BJ (cell line): ENCODE results near the gene TRIM34. TPM values are rescaled to one million over a fixed set of nuclear protein-coding genes. Genes with fewer than 3 reads are reported as not detected.
"Not testable (repeated sequence)": the region's sequence is repeated elsewhere in the genome, so short reads cannot be mapped to it uniquely, and the experiment has no call there.

Experiments
- CTCF ChIA-PET: fragments of 350-600 bp; formaldehyde crosslinking; extraction: SDS; loops from one replicate; lab custom pipeline; 2021; ENCODE audit warnings: antibody characterized with exemption, inconsistent platforms; lab: Yijun Ruan, JAX
- POLR2A ChIA-PET: fragments of 300-600 bp; sonication (Branson Sonifier 250); formaldehyde crosslinking; extraction: SDS; loops from one replicate; lab custom pipeline; 2021; ENCODE audit warnings: antibody characterized with exemption; lab: Charles Lee
- DNase-seq: peaks from one replicate; pipeline ENCODE4 v3.0.0-alpha.2; 2011; ENCODE audit warnings: low read depth
- H3K27me3 ChIP-seq: 2 replicates; pipeline ENCODE4 v1.6.0; 2011; ENCODE audit warnings: low read length; ENCODE audit not compliant: control insufficient read depth, insufficient read depth
- H3K36me3 ChIP-seq: 2 replicates; pipeline ENCODE4 v1.5.1; 2011; ENCODE audit warnings: low read length; ENCODE audit not compliant: control insufficient read depth, insufficient read depth
- H3K4me3 ChIP-seq: 2 replicates; pipeline ENCODE4 v1.5.1; 2011; ENCODE audit warnings: low read depth, mild to moderate bottlenecking, control low read depth, low read length
- polyA plus RNA-seq: library from polyadenylated mRNA; depleted of rRNA; stranded (reverse); fragments of >200 nt; gene quantifications from 2 replicates; pipeline ENCODE4 v1.2.3, GENCODE V29; 2011; rRNA removed
- TF ChIP-seq, protein P1 (sequence below): IDR thresholded peaks from 2 replicates; pipeline ENCODE4 v1.5.1; 2011; ENCODE audit warnings: low read depth, mild to moderate bottlenecking, control low read depth, inconsistent platforms, low read length, moderate library complexity; ENCODE audit not compliant: insufficient read depth

TRIM34 gene
- polyA plus RNA-seq, 1 experiment, result 6.6 TPM

GRCh38 chr11:5690216-5690615, 65.4 kb downstream of the TRIM34 start:
- CTCF ChIA-PET, result interaction anchor here (0.9 to 1.1 kb wide), 2 partner anchors 12 to 31 kb away, joined by 3 to 4 read pairs; no protein-coding TSS in a partner anchor
- Histone ChIP-seq H3K36me3 (no peaks in the 10 kb centered on the region; the same call in 1 of the 2 replicates), H3K4me3 (peak overlapping the region; percentile 46), H3K27me3 (no peaks in the 10 kb centered on the region)
- TF ChIP-seq, protein P1, sequence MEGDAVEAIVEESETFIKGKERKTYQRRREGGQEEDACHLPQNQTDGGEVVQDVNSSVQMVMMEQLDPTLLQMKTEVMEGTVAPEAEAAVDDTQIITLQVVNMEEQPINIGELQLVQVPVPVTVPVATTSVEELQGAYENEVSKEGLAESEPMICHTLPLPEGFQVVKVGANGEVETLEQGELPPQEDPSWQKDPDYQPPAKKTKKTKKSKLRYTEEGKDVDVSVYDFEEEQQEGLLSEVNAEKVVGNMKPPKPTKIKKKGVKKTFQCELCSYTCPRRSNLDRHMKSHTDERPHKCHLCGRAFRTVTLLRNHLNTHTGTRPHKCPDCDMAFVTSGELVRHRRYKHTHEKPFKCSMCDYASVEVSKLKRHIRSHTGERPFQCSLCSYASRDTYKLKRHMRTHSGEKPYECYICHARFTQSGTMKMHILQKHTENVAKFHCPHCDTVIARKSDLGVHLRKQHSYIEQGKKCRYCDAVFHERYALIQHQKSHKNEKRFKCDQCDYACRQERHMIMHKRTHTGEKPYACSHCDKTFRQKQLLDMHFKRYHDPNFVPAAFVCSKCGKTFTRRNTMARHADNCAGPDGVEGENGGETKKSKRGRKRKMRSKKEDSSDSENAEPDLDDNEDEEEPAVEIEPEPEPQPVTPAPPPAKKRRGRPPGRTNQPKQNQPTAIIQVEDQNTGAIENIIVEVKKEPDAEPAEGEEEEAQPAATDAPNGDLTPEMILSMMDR, result no peak
- DNase-seq, result no peak
- POLR2A ChIA-PET, result interaction anchor here (0.7 kb wide), 1 partner anchor 70 kb away, joined by 8 read pairs; no protein-coding TSS in a partner anchor

GRCh38 chr11:5690736-5691135, 65.9 kb downstream of the TRIM34 start:
- DNase-seq, result no peak
- CTCF ChIA-PET, result interaction anchor here (0.9 kb wide), 2 partner anchors 32 to 83 kb away, joined by 3 to 4 read pairs; no protein-coding TSS in a partner anchor
- Histone ChIP-seq H3K4me3 (peak overlapping the region; percentile 46), H3K27me3 (no peaks in the 10 kb centered on the region), H3K36me3 (no peaks in the 10 kb centered on the region; the same call in 1 of the 2 replicates)
- TF ChIP-seq, protein P1, result no peak
- POLR2A ChIA-PET, result interaction anchor here (0.7 kb wide), 1 partner anchor 71 kb away, joined by 8 read pairs; no protein-coding TSS in a partner anchor

DNA sequence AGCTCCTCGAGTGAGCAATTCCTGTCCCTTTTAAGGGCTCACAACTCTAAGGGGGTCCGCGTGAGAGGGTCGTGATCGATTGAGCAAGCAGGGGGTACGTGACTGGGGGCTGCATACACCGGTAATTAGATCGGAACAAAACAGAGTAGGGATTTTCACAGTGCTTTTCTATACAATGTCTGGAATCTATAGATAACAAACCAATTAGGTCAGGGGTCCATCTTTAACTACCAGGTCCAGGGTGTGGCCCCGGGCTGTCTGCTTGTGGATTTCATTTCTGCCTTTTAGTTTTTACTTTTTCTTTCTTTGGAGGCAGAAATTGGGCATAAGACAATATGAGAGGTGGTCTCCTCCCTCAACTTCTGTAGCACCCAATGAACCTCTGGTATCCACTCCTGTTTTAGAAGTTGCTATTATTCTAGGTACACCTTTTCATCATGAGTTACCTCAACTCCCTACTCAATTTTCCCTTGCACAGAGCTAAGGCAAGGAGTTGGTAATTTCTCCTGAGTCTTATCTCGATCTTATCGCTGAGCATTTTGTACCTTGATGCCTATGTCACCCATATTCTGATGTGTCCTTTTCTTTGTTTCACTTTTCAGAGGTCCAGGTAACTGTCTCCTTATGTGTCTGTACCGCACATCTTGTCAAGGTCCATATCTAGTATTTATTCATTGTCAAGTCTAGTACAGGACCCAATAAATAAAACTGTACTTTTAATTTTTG, 66.6 kb downstream of the TRIM34 start:
- POLR2A ChIA-PET, H3K36me3 ChIP-seq, H3K27me3 ChIP-seq, DNase-seq: not testable (repeated sequence)
- CTCF ChIA-PET, result interaction anchor here (0.9 kb wide), 1 partner anchor 84 kb away, joined by 3 read pairs; no protein-coding TSS in a partner anchor
- peak overlapping the region; percentile 46 for H3K4me3 ChIP-seq

GRCh38 chr11:5691964-5692361, 67.2 kb downstream of the TRIM34 start:
- Histone ChIP-seq H3K4me3 (no peak overlapping the region), H3K36me3 (peaks cover 1% of the 10 kb centered on the region), H3K27me3 (no peaks in the 10 kb centered on the region)
- ChIA-PET CTCF (no interaction called here), POLR2A (no interaction called here)
- no peak for DNase-seq
- TF ChIP-seq, protein P1, result no peak

Other genes with a start within 250 kb of the TRIM34 start
- not detected in 2 replicates for gene OR51M1, start 241.2 kb upstream of the TRIM34 start, polyA plus RNA-seq
- gene OR51Q1, start 202.9 kb upstream of the TRIM34 start, polyA plus RNA-seq, result not detected in 2 replicates
- gene OR51I1, start 183.5 kb upstream of the TRIM34 start, polyA plus RNA-seq, result not detected in 2 replicates
- gene OR51I2, start 175.7 kb upstream of the TRIM34 start, polyA plus RNA-seq, result not detected in 2 replicates
- not detected in 2 replicates for gene OR52D1, start 136.3 kb upstream of the TRIM34 start, polyA plus RNA-seq
- gene UBQLN3, start 115.0 kb upstream of the TRIM34 start, polyA plus RNA-seq, result 0.05 TPM in 1 of 2 replicates, not detected in the other
- gene UBQLNL, start 108.3 kb upstream of the TRIM34 start, polyA plus RNA-seq, result 0.25 and 0.31 TPM in 2 replicates
- not detected in 2 replicates for gene OR52H1, start 76.5 kb upstream of the TRIM34 start, polyA plus RNA-seq
- gene OR52B6, start 44.1 kb upstream of the TRIM34 start, polyA plus RNA-seq, result not detected in 2 replicates
- 3.8 and 4.5 TPM in 2 replicates for gene TRIM6, start 28.4 kb upstream of the TRIM34 start, polyA plus RNA-seq
- 19.1 and 21.2 TPM in 2 replicates for gene TRIM5, start 60.1 kb downstream of the TRIM34 start, polyA plus RNA-seq
- 58.2 and 74.9 TPM in 2 replicates for gene TRIM22, start 64.8 kb downstream of the TRIM34 start, polyA plus RNA-seq
- not detected in 2 replicates for gene OR56B1, start 111.4 kb downstream of the TRIM34 start, polyA plus RNA-seq
- gene OR52N4, start 129.2 kb downstream of the TRIM34 start, polyA plus RNA-seq, result 0.07 TPM in 1 of 2 replicates, not detected in the other
- gene OR52N5, start 158.4 kb downstream of the TRIM34 start, polyA plus RNA-seq, result not detected in 2 replicates
- gene OR52N1, start 166.3 kb downstream of the TRIM34 start, polyA plus RNA-seq, result not detected in 2 replicates
- gene OR52N2, start 183.9 kb downstream of the TRIM34 start, polyA plus RNA-seq, result not detected in 2 replicates
- gene OR52E6, start 216.9 kb downstream of the TRIM34 start, polyA plus RNA-seq, result not detected in 2 replicates
- not detected in 2 replicates for gene OR52E8, start 232.7 kb downstream of the TRIM34 start, polyA plus RNA-seq